ENCODE results near the gene LBR. TPM values are rescaled to one million over a fixed set of nuclear protein-coding genes. Genes with fewer than 3 reads are reported as not detected.
A peak's percentile ranks its signal among the peaks of the same experiment; 100 is the strongest.

Gene LBR
- total and polyA plus RNA-seq, 2 of the 4 experiments (the other 2 are of a cell fraction) = 21.3 to 24.9 TPM

DNA sequence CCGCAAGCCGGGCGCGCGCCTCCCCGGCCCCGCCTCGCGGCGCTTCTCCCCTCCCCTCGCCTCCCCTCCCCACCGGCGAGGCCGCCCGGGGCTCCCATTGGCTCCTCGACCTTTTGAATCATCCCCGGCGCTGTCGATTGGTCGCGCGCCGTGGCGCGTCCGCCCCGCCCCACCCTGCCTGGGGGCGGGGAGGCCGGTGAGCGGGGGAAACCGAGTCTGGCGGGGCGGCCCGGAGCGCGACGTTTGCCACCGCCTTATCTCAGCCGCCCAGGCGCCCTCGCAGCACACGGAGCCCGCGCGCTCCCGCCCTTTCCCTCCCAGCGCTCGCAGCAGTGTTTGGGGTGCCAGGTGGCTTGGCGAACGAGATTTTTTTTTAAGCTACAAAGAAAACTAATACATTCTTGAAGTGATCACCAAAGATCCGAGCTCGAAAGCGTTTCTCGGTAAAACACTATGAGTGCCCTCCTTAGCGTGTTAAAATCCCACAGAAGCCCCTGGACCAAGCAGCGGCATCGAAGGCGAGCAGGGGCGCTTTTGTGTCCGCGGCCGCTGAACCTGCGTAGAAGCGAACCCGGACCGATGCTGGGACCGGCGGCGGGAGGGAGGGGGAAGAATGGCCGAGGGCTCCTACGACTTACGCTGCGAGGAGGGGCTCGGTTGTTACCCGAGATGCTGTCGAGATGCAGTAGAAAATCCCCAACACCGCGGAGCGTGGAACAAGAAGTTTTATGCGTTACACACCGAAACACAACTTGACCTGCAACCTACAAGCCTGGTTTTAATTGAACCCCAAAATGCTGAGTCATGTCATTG is 436 bp upstream of the LBR start:
- no peaks in the 10 kb centered on the region for H3K27me3 ChIP-seq (ENCODE audit: control insufficient read depth, insufficient read depth, low read length)
- peak overlapping the region; percentile 71 for H2BK5ac ChIP-seq (ENCODE audit: low read depth, low read length, poor library complexity, severe bottlenecking)
- in situ Hi-C loops (cut with MboI; ENCODE audit: low sequenced_read_pairs) = no loop called here
- no peaks in the 10 kb centered on the region for H3K9me3 ChIP-seq (ENCODE audit: control insufficient read depth, insufficient read depth, low read length)
- H3K14ac ChIP-seq (replicated peaks; ENCODE audit: low read depth, low read length) = peak overlapping the region; percentile 62
- peak overlapping the region; percentile 56 for H2BK120ac ChIP-seq (ENCODE audit: low read depth, low read length)
- H3K18ac ChIP-seq (ENCODE audit: low read depth, low read length) = peak overlapping the region; percentile 89
- intact Hi-C loops (cut with micrococcal nuclease) = no loop called here
- CTCF ChIA-PET = no interaction called here
- H4K5ac ChIP-seq (ENCODE audit: low read depth, low read length) = peak overlapping the region; percentile 90
- peak overlapping the region; percentile 24; the same call in 1 of the 3 replicates for H2BK15ac ChIP-seq (ENCODE audit: low read depth, low read length)
- H3K9ac ChIP-seq (ENCODE audit: low read depth, low read length) = peak overlapping the region; percentile 75
- peaks cover 12% of the 10 kb centered on the region for H3K9me1 ChIP-seq (ENCODE audit: insufficient read depth, low read length)
- H3K4ac ChIP-seq (ENCODE audit: low read depth, low read length) = peak overlapping the region; percentile 74
- peak overlapping the region; percentile 23; the same call in 1 of the 2 replicates for H2BK20ac ChIP-seq (ENCODE audit: low read depth, low read length)
- H3K79me1 ChIP-seq (ENCODE audit: low read depth in 1 of 2, low read length in 2 of 2) = peaks cover 12 to 36% of the 10 kb centered on the region in 2 experiments
- WGBS, 2 experiments (ENCODE audit: extremely low coverage in 2 of 2, insufficient read length in 1 of 2) = 0% methylated on average over 41 of the region's 81 CpGs; no CpG with 5 or more reads in 1 of the 2 experiments
- ATAC-seq (ENCODE audit: low read depth) = peak; percentile 96
- H4K20me1 ChIP-seq (ENCODE audit: insufficient read depth, low read length) = peaks cover 30% of the 10 kb centered on the region; the same call in 1 of the 2 replicates
- H4K91ac ChIP-seq (ENCODE audit: insufficient read depth, low read depth, low read length) = peak overlapping the region; percentile 61
- POLR2A ChIA-PET (ENCODE audit: unreplicated experiment) = interaction anchor here (0.6 kb wide), 1 partner anchor 757 kb away, joined by 4 read pairs; no protein-coding TSS in a partner anchor
- DNase-seq = peak; percentile 85
- H3K36me3 ChIP-seq (ENCODE audit: control insufficient read depth, insufficient read depth, low read length) = no peaks in the 10 kb centered on the region
- peak overlapping the region; percentile 88 for H2AK9ac ChIP-seq (replicated peaks; ENCODE audit: low read depth, low read length, poor library complexity)
- BruUV-seq (replicated peaks) = no TSS peak
- peaks cover 15% of the 10 kb centered on the region for H3K4me1 ChIP-seq (ENCODE audit: control insufficient read depth, insufficient read depth, low read length)
- peak overlapping the region; percentile 83 for H3K23ac ChIP-seq (ENCODE audit: low read depth, low read length)
- peak overlapping the region; percentile 69 for H3K56ac ChIP-seq (ENCODE audit: extremely low read depth, insufficient read depth, low read length)
- peak overlapping the region; percentile 98 for H3K4me2 ChIP-seq (ENCODE audit: low read depth, low read length)
- peak overlapping the region; percentile 93 for H3K4me3 ChIP-seq (ENCODE audit: insufficient read depth, low read depth, low read length)
- dilution Hi-C loops (cut with HindIII; ENCODE audit: low sequenced_read_pairs, unreplicated experiment) = no loop called here
- H4K8ac ChIP-seq (ENCODE audit: low read depth in 2 of 2, low read length in 2 of 2) = peak overlapping the region; percentile 77 to 81
- H2AK5ac ChIP-seq (ENCODE audit: low read depth, low read length) = 0 out of 2 replicates have a peak overlapping the region, but pooled peaks have one; percentile 0
- peak overlapping the region; percentile 86 for H3K27ac ChIP-seq (ENCODE audit: insufficient read depth, low read length)
- peak overlapping the region; percentile 95 for H2AFZ ChIP-seq (replicated peaks; ENCODE audit: low read length, poor library complexity)
- TF ChIP-seq CHD1 (IDR thresholded peaks at IDR 0.05; ENCODE audit: low read depth, low read length) (no peak), NFE2L2 (IDR thresholded peaks at IDR 0.05; ENCODE audit: low read depth, low read length) (peak; percentile 99), RAD21 (IDR thresholded peaks at IDR 0.05; ENCODE audit: low read length) (no peak), MAFK (IDR thresholded peaks at IDR 0.05; ENCODE audit: low read depth, low read length) (peak; percentile 99), SMC3 (IDR thresholded peaks at IDR 0.05; ENCODE audit: low read depth, low read length) (no peak), BHLHE40 (IDR thresholded peaks at IDR 0.05; ENCODE audit: low read depth, low read length) (no peak), POLR2A (IDR thresholded peaks at IDR 0.05; ENCODE audit: low read depth, low read length) (no peak; the same call in 1 of the 2 replicates), RCOR1 (IDR thresholded peaks at IDR 0.05; ENCODE audit: insufficient replicate concordance, low read length) (no peak), RFX5 (IDR thresholded peaks at IDR 0.05; ENCODE audit: low read depth, low read length) (no peak), MAZ (IDR thresholded peaks at IDR 0.05; ENCODE audit: borderline replicate concordance, low read depth, low read length) (peak; percentile 98), CEBPB (IDR thresholded peaks at IDR 0.05; ENCODE audit: low read depth, low read length) (no peak)
- TF ChIP-seq, protein P1, sequence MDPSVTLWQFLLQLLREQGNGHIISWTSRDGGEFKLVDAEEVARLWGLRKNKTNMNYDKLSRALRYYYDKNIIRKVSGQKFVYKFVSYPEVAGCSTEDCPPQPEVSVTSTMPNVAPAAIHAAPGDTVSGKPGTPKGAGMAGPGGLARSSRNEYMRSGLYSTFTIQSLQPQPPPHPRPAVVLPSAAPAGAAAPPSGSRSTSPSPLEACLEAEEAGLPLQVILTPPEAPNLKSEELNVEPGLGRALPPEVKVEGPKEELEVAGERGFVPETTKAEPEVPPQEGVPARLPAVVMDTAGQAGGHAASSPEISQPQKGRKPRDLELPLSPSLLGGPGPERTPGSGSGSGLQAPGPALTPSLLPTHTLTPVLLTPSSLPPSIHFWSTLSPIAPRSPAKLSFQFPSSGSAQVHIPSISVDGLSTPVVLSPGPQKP (IDR thresholded peaks at IDR 0.05; ENCODE audit: borderline replicate concordance, low read depth, low read length) = no peak
- TF ChIP-seq, protein P2, sequence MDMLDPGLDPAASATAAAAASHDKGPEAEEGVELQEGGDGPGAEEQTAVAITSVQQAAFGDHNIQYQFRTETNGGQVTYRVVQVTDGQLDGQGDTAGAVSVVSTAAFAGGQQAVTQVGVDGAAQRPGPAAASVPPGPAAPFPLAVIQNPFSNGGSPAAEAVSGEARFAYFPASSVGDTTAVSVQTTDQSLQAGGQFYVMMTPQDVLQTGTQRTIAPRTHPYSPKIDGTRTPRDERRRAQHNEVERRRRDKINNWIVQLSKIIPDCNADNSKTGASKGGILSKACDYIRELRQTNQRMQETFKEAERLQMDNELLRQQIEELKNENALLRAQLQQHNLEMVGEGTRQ (IDR thresholded peaks at IDR 0.05; ENCODE audit: low read depth, low read length) = no peak
- TF ChIP-seq, protein P3, sequence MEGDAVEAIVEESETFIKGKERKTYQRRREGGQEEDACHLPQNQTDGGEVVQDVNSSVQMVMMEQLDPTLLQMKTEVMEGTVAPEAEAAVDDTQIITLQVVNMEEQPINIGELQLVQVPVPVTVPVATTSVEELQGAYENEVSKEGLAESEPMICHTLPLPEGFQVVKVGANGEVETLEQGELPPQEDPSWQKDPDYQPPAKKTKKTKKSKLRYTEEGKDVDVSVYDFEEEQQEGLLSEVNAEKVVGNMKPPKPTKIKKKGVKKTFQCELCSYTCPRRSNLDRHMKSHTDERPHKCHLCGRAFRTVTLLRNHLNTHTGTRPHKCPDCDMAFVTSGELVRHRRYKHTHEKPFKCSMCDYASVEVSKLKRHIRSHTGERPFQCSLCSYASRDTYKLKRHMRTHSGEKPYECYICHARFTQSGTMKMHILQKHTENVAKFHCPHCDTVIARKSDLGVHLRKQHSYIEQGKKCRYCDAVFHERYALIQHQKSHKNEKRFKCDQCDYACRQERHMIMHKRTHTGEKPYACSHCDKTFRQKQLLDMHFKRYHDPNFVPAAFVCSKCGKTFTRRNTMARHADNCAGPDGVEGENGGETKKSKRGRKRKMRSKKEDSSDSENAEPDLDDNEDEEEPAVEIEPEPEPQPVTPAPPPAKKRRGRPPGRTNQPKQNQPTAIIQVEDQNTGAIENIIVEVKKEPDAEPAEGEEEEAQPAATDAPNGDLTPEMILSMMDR (conservative IDR thresholded peaks at IDR 0.05; ENCODE audit: low read depth, low read length) = no peak

Measured in IMR-90 (cell line).